Bronchial epithelial cell (primary cell): ENCODE data around the gene SMIM1. TPM values are rescaled to one million over a fixed set of nuclear protein-coding genes. Genes with fewer than 3 reads are reported as not detected.

Experiments used
- DNase-seq: peaks from one replicate; pipeline ENCODE4 v3.0.0-alpha.2; 2010; ENCODE audit warnings: low read depth
- FAIRE-seq: peaks from 2 replicates; lab custom pipeline; 2011; peaks lifted over from hg19 to GRCh38; lab: Jason Lieb, UNC
- H3K27me3 ChIP-seq: 2 replicates; pipeline ENCODE4 v1.5.1; 2011; ENCODE audit warnings: low read length; ENCODE audit not compliant: control insufficient read depth, insufficient read depth
- H3K36me3 ChIP-seq: 2 replicates; pipeline ENCODE4 v1.5.1; 2011; ENCODE audit warnings: low read length; ENCODE audit not compliant: control insufficient read depth, insufficient read depth
- H3K4me3 ChIP-seq: 2 replicates; pipeline ENCODE4 v1.5.1; 2011; ENCODE audit warnings: mild to moderate bottlenecking, low read depth, low read length, control low read depth
- total RNA-seq: library from RNA; depleted of rRNA; stranded (reverse); fragments of >200 nt; gene quantifications from 2 replicates; pipeline ENCODE4 v1.2.1, GENCODE V29; 2014
- TF ChIP-seq, protein P1 (sequence below): IDR thresholded peaks from 2 replicates; pipeline ENCODE4 v1.5.1; 2011; ENCODE audit warnings: mild to moderate bottlenecking, moderate library complexity, low read length, control low read depth, inconsistent platforms; ENCODE audit not compliant: insufficient read depth, severe bottlenecking

The SMIM1 gene
- total RNA-seq, 1 donor from 2014 or later: not detected

- H3K36me3 ChIP-seq: peaks cover 18% of the 10 kb centered on the region
- no peak overlapping the region for H3K4me3 ChIP-seq
- TF ChIP-seq, protein P1, sequence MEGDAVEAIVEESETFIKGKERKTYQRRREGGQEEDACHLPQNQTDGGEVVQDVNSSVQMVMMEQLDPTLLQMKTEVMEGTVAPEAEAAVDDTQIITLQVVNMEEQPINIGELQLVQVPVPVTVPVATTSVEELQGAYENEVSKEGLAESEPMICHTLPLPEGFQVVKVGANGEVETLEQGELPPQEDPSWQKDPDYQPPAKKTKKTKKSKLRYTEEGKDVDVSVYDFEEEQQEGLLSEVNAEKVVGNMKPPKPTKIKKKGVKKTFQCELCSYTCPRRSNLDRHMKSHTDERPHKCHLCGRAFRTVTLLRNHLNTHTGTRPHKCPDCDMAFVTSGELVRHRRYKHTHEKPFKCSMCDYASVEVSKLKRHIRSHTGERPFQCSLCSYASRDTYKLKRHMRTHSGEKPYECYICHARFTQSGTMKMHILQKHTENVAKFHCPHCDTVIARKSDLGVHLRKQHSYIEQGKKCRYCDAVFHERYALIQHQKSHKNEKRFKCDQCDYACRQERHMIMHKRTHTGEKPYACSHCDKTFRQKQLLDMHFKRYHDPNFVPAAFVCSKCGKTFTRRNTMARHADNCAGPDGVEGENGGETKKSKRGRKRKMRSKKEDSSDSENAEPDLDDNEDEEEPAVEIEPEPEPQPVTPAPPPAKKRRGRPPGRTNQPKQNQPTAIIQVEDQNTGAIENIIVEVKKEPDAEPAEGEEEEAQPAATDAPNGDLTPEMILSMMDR: no peak
- DNase-seq (no peak), FAIRE-seq (no peak)
- no peaks in the 10 kb centered on the region for H3K27me3 ChIP-seq
Measured at GRCh38 chr1:3821004-3821403, 48.5 kb downstream of the SMIM1 start.

GRCh38 chr1:3821447-3821846, 48.9 kb downstream of the SMIM1 start:
- Histone ChIP-seq H3K4me3 (no peak overlapping the region), H3K36me3 (peaks cover 16% of the 10 kb centered on the region), H3K27me3 (no peaks in the 10 kb centered on the region)
- TF ChIP-seq, protein P1: no peak
- DNase-seq (no peak), FAIRE-seq (no peak)

DNA sequence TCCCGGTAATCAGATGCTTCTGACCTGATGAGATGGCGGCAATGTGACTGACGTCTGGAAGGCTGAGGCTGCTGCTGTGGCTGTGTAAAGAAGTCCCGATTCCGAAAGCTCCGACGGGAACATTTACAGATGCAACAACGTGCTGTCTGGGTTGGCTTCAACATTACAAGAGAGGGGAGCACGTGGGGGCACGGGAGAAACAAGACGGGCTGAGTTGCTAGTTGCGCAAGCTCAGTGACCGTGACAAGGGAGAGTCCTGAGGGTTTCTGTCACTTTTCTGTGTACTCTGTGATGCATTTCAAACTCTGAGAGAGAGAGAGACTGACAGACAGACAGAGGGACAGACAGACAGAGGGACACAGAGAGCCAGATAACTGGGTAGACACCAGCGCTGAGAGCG, 49.4 kb downstream of the SMIM1 start:
- Histone ChIP-seq H3K4me3 (no peak overlapping the region), H3K36me3 (peaks cover 15% of the 10 kb centered on the region), H3K27me3 (no peaks in the 10 kb centered on the region)
- no peak for FAIRE-seq
- TF ChIP-seq, protein P1: no peak
- DNase-seq: no peak

DNA sequence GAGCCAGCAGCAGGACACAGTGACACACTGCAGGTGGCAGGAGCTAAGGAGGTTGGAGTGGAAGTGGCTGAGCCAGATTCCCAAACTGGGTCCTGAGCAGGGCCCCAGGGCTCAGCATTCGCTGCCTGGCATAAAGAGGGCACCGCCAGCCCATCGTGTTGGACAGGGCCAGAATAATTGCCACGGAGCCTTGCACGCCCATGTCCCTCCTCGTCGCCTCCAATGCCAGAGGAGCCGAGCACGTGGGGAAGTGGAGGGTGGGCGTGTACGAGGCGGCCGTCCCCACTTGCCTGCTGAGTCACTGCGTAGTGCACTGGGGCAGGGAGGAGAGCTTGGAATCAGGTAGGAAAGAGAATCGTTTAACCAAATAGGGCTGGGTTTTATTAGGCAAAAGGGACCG, 49.9 kb downstream of the SMIM1 start:
- H3K36me3 ChIP-seq: peaks cover 16% of the 10 kb centered on the region
- H3K4me3 ChIP-seq: no peak overlapping the region
- FAIRE-seq: no peak
- TF ChIP-seq, protein P1: no peak
- no peaks in the 10 kb centered on the region for H3K27me3 ChIP-seq
- no peak for DNase-seq

GRCh38 chr1:3824650-3825049, 52.1 kb downstream of the SMIM1 start:
- no peak for DNase-seq
- no peaks in the 10 kb centered on the region for H3K27me3 ChIP-seq
- TF ChIP-seq, protein P1: no peak
- no peak for FAIRE-seq
- no peak overlapping the region for H3K4me3 ChIP-seq
- H3K36me3 ChIP-seq: peaks cover 20% of the 10 kb centered on the region

DNA sequence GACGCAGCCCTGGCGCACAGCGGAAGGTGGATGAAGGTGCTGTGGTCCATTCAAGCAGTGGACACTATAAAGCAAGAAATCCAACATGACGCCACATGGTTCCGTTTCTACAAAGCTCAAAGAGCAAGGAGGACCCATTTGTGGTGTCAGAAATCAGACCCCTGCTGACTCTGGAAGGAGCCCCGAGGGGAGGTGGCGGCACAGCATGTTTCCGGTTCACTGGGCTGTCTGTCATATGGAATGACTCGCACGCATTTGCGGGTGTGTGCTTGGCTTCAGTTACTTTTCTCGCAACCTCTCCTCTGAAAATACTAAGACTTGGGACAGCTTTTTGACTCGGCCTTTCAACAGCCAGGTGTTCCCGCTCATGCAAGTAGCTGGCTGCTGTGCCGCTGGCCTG, 52.8 kb downstream of the SMIM1 start:
- Histone ChIP-seq H3K27me3 (no peaks in the 10 kb centered on the region), H3K4me3 (no peak overlapping the region), H3K36me3 (peaks cover 20% of the 10 kb centered on the region)
- DNase-seq (no peak), FAIRE-seq (peak; percentile 87)
- TF ChIP-seq, protein P1: no peak

Other genes starting within 250 kb of the SMIM1 start
- 1.3 and 1.5 TPM in 2 replicates for gene MEGF6, start 161.2 kb upstream of the SMIM1 start, total RNA-seq
- gene TPRG1L, start 147.7 kb upstream of the SMIM1 start, total RNA-seq: 31.5 and 33.4 TPM in 2 replicates
- 21.3 and 22.1 TPM in 2 replicates for gene WRAP73, start 122.6 kb upstream of the SMIM1 start, total RNA-seq
- under 0.01 and 0.13 TPM in 2 replicates for gene TP73, start 120.2 kb upstream of the SMIM1 start, total RNA-seq
- gene CCDC27, start 20.3 kb upstream of the SMIM1 start, total RNA-seq: not detected in 2 replicates
- gene LRRC47, start 23.7 kb downstream of the SMIM1 start, total RNA-seq: 35.6 and 37.9 TPM in 2 replicates
- gene CEP104, start 84.5 kb downstream of the SMIM1 start, total RNA-seq: 15.3 and 21.5 TPM in 2 replicates
- 2.6 and 3.9 TPM in 2 replicates for gene DFFB, start 84.7 kb downstream of the SMIM1 start, total RNA-seq
- gene C1orf174, start 127.5 kb downstream of the SMIM1 start, total RNA-seq: 36.5 and 45.3 TPM in 2 replicates